GM18517 (cell line): Measurements from ENCODE around the gene MT1B.
"Not testable (repeated sequence)": the region's sequence is repeated elsewhere in the genome, so short reads cannot be mapped to it uniquely, and the experiment has no call there.

Experiments used
- ATAC-seq: cut with Tn5 transposase; IDR thresholded peaks from one replicate; pipeline ENCODE4 v1.9.1; 2021; ENCODE audit warnings: mild to moderate bottlenecking, moderate library complexity; ENCODE audit not compliant: unreplicated experiment

MT1B gene

DNA sequence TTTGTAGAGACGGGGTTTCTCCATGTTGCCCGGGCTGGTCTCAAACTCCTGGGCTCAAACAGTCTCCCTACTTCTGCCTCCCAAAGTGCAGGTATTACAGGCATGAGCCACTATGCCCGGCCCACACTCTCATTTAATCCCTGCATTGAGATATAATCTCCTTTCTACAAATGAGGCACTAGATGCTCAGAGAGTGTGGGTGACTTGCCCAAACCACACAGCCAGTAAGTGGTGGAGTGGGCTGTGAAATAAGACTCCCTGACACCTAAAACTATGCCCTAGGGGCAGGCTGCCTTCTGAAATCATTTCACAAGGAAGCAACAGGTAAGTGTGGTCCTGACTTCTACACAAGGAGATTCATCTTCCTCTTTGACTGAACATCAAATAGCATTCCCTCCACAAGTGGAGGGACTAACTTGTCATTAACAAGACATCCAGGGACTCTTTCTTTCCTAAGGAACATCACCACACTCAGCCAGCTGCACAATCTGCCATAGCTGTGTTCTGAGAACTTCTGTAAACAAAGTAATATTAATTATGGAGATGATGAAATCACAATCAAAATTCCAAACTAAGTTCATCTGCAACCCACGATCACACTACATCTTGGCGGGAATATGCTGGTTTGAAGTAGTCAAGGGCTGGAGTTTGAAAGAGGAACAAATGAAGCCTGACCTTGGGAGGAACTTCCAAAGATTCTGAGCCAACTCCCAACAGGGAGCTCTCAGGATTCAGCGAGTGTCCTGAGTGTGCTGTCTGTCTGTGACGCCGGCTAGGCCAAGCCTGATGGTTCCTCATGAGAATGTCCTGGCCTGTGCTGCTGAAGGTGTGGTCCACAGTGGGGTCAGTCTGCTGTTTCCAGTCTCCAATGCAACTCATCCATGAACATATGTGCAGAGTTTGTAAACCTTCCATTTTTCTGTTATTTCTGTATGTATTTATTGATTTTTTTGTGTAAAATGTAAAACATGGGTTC lies 13.9 kb downstream of the MT1B start:
- not testable (repeated sequence) for ATAC-seq

DNA sequence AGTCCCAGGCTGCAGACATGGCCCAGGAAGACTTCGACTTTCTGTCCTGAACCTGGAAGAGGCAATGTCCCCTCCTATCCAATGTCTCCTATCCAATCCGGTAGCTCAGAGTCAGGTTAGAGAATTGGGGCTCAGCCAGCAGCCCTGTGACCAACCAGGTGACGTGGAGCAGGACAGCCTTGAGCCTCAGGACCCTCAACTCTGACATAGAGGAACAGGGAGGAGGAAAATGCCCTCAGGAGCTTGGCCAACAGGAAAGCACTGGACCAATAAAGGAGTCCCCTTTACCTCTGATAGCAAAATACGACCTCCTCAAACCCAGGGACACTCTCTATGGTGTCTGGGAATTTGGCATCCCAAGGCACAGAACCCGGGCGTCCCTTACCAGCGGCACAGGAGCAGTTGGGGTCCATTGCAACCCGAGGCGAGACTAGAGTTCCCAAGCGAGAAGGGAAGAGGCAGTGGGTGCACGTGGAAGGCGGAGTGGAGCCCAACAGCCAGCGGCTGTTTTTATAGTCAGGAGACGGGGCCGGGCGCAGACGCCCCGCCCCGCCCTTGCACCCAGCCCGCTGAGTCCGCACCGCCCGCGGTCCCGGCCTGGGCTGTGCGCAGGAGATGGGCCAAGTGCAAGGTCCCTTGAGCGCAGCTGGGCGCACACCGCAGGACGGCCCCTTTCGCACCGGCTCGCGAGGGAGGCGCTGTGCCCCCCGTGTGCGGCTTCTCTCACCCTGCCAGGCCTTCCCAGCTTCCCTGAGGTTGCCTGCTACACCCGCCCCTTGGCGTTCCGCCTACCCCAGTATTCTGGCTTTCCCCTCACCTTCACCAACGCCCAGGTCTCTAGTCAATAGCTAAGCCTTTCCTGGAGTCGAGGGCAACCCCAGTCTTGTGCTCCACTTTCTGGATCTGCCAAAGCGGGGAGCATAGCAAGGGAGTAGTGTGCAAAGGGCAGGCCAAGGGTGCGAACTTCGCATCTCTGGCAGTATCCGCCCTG lies 16.2 kb downstream of the MT1B start, which contains the start of gene MT1G:
Gene MT1G, minus strand, starts transcription at position 485 of the 991 bp plus-strand sequence. Its CDS starts 72 bp downstream, at position 413.
- no peak for ATAC-seq

DNA sequence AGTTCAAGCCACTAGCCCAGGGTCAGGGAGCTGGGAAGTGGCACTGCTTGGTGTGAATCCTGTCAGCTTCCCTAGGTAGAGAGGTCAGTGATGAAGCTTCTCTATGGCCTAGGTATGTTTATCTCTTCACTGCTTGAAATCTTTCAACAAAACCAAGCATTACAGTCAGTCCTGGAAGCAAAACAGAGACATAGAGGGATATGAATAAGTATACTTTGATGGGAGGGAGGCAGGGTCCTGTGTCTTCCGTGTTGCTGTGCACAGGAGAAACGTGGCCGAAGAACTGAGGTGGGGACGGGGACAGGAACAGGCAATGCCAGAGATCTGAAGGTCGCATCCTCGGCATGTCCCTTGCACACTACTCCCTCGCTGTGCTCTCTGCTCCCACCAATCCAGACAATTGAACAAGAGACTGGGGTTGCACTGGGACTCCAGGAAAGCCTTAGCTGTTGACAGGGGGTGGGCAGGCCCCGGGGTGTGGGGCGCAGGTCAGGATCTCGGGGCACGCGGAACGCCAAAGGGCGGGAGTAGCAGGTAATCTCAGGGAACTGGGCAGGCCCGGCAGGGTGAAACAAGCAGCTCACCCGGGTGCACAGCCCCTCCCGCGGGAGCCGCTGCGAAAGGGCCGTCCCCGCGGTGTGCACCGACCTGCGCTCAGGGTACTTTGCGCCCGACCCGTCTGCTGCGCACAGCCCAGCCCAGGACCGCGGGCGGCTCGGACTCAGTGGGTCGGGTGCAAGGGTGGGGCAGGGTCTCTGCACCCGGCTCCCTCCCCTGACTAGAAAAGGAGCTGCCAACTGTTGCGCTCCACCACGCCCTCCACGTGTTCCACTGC lies 17.5 kb downstream of the MT1B start, which contains the start of gene MT1H:
Gene MT1H, plus strand, starts transcription at position 810 of the 835 bp plus-strand sequence. CDS start 71 bp downstream, outside the sequence.
- no peak for ATAC-seq

DNA sequence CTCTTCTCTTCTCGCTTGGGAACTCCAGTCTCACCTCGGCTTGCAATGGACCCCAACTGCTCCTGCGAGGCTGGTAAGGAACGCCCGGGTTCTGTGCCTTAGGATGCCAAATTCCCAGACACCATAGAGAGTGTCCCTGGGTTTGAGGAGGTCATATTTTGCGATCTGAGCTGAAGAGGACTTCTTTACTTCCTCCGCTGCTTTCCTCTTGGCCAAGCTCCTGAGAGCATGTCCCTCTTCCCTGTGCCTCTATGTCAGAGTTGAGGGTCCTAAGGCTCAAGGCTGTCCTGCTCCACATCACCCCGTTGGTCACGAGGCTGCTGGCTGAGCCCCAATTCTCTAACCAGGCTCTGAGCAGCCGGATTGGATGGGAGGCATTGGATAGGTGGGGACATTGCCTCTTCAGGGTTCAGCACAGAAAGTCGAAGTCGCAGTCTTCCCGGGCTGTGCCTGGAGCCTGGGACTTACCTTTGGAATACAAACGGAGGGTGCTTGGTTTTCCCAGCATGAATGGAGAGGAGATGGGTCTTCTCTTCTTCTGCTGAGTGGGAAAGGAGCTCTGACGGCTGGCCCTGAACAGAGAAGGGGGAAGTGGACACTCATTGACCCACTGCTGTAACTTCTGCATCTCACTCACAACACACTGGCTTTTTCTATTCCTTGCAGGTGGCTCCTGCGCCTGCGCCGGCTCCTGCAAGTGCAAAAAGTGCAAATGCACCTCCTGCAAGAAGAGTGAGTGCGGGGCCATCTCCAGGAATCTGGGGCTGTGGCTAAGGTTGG lies 18.3 kb downstream of the MT1B start:
- ATAC-seq, result no peak

DNA sequence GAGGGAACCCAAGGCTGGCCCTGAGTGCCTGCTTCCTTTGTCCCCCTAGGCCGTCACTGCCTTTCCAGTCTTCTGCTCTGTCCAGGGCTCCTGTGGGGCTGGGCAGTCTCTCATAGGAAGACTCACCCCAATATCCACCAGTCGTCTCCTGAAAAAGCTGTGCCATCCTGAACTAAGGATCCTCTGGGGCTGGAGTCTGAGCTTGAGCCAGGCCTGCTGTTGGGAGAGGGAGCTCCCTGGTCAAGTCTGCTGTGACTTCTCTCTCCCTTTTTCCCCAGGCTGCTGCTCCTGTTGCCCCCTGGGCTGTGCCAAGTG lies 18.9 kb downstream of the MT1B start:
- ATAC-seq, result no peak

DNA sequence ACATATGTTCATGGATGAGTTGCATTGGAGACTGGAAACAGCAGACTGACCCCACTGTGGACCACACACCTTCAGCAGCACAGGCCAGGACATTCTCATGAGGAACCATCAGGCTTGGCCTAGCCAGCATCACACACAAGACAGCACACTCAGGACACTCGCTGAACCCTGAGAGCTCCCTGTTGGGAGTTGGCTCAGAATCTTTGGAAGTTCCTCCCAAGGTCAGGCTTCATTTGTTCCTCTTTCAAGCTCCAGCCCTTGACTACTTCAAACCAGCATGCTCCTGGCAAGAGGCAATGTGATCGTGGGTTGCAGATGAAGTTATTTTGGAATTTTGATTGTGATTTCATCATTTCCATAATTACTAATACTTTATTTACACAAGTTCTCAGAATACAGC lies 20.0 kb downstream of the MT1B start:
- not testable (repeated sequence) for ATAC-seq

DNA sequence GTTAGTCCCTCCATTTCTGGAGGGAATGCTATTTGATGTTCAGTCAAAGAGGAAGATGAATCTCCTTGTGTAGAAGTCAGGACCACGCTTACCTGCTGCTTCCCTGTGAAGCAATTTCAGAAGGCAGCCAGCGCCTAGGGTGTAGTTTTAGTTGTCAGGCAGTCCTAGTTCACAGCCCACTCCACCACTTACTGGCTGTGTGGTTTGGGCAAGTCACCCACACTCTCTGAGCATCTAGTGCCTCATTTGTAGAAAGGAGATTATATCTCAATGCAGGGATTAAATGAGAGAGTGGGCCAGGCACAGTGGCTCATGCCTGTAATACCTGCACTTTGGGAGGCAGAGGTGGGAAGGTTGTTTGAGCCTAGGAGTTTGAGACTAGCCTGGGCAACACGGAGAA lies 20.5 kb downstream of the MT1B start:
- ATAC-seq, result not testable (repeated sequence)

DNA sequence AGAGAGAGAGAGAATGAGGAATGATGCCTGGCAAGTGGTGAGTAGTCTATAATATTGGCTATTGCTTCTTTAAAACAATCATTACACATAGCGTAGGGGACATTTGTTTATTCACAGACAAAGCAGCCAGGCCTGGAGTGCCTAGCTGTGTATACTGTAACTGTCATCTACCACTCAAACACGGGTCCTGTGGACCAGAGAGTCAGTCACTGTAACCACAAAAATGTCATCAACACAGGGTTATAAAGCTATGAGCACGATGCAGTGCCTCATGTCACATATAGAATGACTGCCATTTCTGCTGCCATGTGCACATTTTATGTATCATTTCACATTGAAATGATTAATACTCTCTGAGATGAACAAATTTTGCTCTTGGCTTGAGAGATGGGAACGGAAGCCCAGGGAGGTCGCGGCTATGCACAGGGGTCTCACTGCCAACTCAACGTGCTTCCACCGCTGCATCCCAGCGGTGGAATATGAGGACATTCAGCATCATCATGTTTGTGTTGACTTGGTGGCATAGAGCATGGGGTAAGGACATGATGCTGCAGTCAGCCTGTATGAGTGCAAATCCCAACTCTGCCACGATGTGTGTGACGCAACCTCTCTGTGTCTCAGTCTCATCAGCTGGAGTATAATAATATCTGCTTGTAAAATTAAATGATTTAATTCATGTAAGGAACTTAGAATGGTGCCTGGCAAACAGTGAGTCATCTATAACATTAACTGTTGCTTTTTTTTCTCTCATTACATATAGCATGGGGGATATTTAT lies 21.3 kb downstream of the MT1B start:
- ATAC-seq, result no peak

DNA sequence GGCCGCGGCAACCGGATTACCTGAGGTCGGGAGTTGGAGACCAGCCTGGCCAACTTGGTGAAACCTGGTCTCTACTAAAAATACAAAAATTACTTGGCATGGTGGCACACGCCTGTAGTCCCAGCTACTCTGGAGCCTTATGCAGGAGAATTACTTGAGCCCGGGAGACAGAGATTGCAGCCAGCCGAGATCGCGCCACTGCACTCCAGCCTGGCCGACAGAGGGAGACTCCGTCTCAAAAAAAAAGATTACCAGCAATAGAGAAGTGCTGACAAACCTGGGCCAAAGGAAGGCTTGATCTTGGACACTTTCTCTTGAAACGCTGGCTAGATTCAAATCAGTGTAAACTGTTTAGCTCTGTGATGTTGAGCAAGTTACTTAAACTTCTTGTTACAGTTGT lies 22.2 kb downstream of the MT1B start:
- no peak for ATAC-seq

DNA sequence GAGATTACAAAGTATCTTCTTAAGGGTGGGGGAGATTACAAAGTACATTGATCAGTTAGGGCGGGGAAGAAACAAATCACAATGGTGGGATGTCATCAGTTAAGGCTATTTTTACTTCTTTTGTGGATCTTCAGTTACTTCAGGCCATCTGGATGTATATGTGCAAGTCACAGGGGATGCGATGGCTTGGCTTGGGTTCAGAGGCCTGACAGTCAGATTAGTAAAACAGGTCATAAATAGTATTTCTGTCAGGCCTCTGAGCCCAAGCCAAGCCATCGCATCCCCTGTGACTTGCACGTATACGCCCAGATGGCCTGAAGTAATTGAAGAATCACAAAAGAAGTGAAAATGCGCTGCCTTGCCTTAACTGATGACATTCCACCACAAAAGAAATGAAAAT lies 22.9 kb downstream of the MT1B start:
- not testable (repeated sequence) for ATAC-seq

DNA sequence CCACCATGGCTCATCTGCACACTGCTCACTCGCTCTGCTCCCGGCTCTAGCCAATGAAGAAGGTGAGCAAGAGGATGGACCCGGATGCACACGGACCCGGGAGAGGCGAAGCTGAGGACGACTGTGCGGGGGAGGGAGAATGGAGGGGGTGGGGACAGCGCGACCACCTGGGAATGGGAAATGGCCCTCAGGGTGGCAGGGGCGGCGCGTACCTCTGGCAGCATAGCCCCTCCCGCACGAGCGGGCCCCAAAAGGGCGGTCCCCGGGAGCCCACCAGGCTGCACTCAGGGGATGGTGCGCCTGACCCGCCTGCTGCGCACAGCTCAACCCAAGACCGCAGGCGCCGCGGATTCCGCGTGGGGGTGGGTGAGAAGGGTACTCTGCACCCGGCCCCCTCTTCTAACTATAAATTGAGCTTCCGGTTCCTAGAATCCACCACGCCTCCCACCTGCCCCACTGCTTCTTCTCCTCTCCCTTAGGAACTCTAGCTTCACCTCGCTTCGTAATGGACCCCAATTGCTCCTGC lies 24.1 kb downstream of the MT1B start:
- no peak for ATAC-seq

DNA sequence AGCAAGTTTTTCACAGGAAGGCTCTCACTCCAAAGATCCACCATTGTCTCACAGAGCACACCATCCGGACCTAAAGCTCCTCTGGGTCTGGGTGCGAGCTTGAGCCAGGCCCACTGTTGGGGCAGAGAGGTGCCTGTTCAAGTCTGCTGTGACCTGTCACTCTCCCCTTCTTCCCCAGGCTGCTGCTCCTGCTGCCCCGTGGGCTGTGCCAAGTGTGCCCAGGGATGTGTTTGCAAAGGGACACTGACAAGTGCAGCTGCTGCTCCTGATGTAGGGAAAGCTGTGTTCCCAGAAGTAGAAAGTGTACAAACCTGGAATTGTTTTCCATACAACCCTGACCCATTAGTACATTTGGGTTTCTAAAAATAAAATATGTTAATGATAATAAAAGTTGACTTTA lies 25.8 kb downstream of the MT1B start:
- ATAC-seq, result no peak

DNA sequence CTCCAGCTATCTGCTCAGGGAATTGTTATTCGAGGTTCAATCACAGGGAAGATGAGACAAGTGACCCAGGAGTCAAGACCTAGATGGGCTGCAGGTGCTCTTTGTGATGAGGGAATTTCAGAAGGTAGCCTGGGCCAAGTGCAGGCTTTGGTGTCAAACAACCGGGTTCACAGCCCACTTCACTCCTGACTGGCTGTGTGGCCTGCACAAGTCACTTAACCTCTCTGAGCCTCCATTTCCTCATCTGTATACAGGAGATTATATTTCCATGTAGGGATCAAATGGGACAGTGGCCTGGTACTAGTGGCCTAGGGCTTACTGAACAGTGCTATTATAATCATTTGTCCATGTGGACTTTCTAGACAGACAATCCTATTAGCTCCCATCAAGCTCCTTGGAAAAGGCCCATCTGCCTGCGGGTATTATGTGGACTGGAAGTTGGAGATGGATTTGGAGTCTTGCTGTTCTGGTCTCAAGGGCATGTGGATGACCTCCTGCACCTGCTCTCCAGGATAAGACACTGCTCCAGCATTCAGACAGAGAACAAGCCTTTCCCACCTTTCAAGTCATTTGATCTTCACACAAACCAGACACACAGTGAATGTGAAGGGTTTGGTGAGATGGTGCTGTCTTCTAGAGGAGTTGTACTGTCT lies 27.5 kb downstream of the MT1B start:
- ATAC-seq, result no peak

DNA sequence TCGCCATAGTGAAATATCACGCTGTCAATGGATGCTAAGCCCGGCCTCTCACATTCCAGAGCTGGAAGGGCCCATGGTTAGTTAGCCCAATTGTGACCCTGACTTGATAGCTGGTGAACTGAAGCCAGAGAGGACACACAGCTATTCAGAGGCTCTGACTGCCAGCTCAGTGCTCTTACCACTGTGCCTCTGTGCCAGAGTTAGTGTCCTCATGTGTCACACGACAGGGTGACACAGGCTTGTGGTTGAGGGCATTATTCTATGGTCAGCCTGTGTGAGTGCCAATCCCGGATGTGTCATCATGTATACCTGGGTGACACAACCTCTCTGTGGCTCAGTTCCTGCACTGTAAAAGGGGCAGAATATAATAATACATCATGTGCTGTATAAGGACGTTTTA lies 28.1 kb downstream of the MT1B start:
- no peak for ATAC-seq

DNA sequence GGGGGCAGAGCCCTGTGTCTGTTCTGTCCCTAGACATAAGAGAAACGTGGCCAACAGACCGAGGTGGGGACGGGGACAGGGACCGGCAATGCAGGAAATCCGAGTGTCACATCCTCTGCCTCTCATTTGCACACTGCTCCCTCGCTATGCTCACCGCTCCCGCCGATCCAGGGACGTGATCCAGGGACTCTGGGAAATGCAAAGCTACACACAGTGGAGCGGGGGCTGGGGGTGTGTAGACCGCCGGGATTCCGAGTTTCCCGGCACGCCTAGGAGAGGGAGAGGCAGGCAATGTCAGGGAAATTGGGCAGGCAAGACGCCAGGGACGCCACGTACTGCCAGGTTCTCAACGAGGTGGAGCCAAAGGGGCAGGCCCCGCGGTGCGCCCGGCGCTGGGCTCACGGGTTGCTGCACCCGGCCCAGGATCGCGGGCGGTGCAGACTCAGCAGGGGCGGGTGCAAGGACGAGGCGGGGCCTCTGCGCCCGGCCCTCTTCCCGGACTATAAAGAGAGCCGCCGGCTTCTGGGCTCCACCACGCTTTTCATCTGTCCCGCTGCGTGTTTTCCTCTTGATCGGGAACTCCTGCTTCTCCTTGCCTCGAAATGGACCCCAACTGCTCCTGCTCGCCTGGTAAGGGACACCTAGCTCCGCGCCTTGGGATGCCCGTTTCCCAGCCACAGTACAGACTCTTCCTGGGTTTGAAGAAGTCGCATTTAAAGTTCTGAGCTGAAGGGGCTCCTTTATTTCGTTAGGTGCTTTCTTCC lies 30.4 kb downstream of the MT1B start, which contains the start of gene MT1X:
Gene MT1X, plus strand, starts transcription at position 532 of the 764 bp plus-strand sequence. Its CDS starts 71 bp downstream, at position 603.
- ATAC-seq, result peak; percentile 87

DNA sequence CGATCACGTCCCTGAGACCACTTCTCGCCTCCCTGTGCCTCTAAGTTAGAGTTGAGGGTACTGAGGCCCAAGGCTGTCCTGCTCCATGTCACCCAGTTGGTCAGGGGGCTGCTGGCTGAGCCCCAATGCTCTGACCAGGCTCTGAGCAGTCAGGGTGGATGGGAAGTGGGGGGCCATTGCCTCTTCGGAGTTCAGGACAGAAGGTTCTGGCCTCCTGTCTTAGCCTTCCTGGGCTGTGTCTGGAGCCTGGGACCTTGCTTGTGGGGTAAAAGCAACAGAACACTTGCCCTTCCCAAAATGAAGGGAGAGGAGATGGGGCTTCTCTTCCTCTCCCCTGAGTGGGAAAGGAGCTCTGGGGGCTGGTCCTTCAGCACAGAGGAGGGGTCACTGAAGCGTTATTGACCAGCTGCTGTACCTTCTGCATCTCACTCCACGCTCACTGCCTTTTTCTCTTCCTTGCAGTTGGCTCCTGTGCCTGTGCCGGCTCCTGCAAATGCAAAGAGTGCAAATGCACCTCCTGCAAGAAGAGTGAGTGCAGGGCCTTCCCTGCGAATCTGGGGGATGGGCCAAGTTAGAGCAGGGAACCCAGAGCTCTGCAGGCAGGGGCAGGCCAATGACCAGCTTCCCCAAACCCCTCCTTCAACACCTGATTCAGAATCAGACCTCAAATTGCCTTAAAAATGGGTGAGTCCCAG lies 31.2 kb downstream of the MT1B start:
- no peak for ATAC-seq
